ENCODE results near the gene CACNG8.

DNA sequence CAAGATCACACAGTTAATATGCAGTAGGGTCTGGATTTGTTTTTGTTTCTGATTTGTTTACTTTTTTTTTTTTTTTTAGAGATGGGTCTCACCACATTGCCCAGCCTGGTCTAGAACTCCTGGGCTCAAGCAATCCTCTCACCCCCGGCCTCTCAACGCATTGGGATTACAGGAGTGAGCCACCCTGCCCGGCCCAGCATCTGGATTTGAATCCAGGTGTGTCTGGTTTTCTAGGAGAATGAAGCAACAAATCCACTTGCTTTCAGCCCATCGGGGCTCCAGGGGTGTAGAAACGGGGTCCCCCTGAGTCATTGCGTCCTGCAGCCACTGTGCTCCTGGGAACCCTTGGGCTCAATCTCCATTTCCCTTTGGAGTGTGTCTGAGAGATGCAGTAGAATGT lies 6.6 kb downstream of the CACNG8 start:
- TF ChIP-seq CTCF (IDR thresholded peaks at IDR 0.05; ENCODE audit: low read length) = no peak
- TF ChIP-seq EZH2 (IDR thresholded peaks at IDR 0.05; ENCODE audit: borderline replicate concordance, low read length) = no peak

Data from OCI-LY1 (cell line).